ENCODE results near the gene SLAMF9.

- TF ChIP-seq CTCF (IDR thresholded peaks at IDR 0.05) (no peak), POLR2A (IDR thresholded peaks at IDR 0.05) (no peak), POLR2AphosphoS5 (IDR thresholded peaks at IDR 0.05) (no peak), EP300 (IDR thresholded peaks at IDR 0.05) (no peak)
Observed at GRCh38 chr1:159980076-159980475, 26.0 kb upstream of the SLAMF9 start.

All from suprapubic skin (tissue), 4 donors.